Measurements from ENCODE around the gene LRRC8C.

The LRRC8C gene

DNA sequence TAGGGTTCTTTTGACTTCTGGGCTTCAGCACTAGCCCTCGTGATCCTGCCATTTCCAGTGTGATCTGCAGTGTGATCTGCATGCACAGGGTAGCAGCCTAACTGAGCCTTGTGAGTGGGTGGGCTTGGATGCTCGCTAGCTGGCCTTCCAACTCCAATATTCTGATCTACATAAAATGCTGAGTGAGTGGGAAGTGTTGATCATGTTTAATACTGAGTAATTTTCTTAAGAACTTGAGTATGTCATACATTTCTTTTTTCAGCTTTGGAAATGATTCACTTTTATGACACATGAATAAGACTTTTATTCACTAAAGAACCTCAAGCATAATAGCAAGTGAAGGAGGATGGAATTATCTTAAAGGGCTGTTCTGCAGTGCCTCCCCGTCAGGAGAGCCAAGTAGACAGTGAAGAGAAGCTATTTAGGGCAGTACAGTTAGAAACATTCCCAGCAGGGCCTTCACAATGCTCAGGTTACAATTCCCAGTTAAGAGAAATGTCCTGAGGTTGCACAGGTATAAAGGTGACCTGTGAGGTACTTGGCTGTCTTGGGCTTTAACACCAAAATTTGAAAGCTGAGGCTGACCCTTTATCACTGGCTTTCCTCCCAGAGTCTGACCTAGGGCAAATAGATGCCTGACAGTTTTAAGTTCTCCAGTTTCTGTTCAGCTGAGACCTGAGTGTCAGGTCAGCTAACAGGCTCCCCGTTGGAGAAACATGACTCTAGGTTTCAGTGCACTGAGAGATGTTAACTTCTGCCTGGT, 29.1 kb upstream of the LRRC8C start:
- H3K4me3 ChIP-seq = no peak overlapping the region
- DNase-seq (ENCODE audit: low spot score) = no peak
- no peak overlapping the region for H3K27ac ChIP-seq
- TF ChIP-seq, protein P1, sequence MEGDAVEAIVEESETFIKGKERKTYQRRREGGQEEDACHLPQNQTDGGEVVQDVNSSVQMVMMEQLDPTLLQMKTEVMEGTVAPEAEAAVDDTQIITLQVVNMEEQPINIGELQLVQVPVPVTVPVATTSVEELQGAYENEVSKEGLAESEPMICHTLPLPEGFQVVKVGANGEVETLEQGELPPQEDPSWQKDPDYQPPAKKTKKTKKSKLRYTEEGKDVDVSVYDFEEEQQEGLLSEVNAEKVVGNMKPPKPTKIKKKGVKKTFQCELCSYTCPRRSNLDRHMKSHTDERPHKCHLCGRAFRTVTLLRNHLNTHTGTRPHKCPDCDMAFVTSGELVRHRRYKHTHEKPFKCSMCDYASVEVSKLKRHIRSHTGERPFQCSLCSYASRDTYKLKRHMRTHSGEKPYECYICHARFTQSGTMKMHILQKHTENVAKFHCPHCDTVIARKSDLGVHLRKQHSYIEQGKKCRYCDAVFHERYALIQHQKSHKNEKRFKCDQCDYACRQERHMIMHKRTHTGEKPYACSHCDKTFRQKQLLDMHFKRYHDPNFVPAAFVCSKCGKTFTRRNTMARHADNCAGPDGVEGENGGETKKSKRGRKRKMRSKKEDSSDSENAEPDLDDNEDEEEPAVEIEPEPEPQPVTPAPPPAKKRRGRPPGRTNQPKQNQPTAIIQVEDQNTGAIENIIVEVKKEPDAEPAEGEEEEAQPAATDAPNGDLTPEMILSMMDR (IDR thresholded peaks at IDR 0.05) = no peak

DNA sequence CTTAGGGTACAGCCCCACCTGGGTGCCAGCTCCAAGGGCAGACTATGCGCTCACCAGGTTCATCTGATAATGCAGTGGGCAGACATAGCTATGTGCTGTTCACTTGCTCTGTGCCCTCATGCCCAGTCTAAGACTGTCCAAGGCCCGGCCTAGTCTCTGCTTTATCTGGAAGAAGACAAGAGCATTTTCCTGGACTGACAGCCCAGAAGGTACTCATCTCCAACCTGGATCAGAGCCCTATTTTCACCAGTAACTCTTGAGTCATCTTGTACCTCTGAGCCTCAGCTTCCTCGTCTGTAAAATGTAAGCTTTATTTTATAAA, 28.5 kb upstream of the LRRC8C start:
- TF ChIP-seq, protein P1 (IDR thresholded peaks at IDR 0.05) = no peak
- no peak overlapping the region for H3K4me3 ChIP-seq
- no peak for DNase-seq (ENCODE audit: low spot score)
- H3K27ac ChIP-seq = no peak overlapping the region

DNA sequence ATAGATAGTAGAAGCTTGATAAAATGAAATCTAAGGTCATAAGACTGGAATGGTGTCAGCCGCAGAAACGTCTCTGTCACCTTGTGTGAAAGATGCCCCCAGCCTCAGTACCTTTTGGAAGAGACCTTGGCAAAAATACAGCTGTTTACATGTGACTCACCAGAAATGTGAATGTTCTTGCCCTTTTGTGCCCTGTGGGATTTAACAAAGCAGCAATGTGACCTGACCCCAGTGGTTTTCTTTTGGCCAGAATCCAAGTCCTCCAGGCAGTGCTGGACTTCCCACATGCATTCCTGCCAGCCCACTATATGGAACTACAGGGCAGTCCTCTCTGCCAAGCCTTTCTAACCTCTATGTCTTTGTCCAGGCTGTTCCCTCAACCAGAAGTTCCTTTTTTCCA, 27.2 kb upstream of the LRRC8C start:
- no peak for DNase-seq (ENCODE audit: low spot score)
- no peak overlapping the region for H3K27ac ChIP-seq
- TF ChIP-seq, protein P1 (IDR thresholded peaks at IDR 0.05) = no peak
- H3K4me3 ChIP-seq = no peak overlapping the region

DNA sequence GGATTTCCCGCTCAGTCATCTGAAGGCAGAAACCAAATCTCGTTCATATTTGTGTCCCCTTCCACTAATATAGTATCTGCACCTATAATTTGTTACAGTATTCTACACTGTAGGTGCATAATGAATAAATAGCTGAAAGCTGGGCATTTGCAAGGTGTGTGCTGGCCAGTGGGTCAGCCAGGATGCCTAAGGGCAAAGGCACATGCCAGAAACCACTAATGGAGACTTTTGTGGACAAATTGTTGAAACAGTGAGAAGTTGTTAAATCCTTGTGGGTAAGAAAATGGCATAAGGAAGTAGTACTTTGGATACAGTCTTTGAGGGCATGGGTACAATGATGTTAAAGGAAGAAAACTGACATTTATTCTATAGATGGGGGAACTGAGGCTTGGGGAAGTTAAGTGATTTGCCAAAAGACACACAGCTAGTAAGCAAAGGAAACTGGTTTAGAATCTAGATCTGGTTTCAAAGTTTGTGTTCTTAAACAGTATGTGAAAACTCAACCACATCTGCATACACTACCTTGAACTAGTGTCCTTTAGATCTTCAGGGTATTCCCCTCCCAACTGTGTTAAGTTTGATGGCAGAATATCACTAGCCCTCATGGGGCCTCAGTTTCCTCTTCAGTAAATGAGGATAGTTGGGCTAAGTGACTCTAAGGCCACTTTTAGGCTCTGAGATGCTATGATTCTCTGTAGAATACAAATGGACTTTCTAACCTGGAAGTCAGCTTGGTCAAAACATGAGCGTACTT, 26.5 kb upstream of the LRRC8C start:
- no peak overlapping the region for H3K4me3 ChIP-seq
- TF ChIP-seq, protein P1 (IDR thresholded peaks at IDR 0.05) = no peak
- no peak overlapping the region for H3K27ac ChIP-seq
- no peak for DNase-seq (ENCODE audit: low spot score)

DNA sequence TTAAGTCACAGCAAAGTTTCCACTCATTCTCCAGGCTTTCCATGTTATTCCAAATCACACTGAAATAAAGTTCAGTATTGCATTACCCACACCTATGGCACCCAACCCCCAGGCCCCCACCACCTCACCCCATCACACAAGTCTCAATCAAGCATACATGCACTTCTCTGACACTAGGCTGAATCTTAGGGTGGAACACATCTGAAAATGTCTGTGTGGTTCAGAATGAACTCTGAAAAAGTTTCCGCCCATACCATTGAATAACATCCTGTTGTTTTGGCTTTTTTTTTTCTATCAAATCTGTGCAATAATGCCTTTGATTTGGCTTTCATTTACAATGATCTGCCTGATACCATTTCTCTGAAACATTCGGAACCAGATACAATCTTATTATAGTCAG, 25.8 kb upstream of the LRRC8C start:
- no peak overlapping the region for H3K4me3 ChIP-seq
- H3K27ac ChIP-seq = no peak overlapping the region
- DNase-seq (ENCODE audit: low spot score) = no peak
- TF ChIP-seq, protein P1 (IDR thresholded peaks at IDR 0.05) = no peak

DNA sequence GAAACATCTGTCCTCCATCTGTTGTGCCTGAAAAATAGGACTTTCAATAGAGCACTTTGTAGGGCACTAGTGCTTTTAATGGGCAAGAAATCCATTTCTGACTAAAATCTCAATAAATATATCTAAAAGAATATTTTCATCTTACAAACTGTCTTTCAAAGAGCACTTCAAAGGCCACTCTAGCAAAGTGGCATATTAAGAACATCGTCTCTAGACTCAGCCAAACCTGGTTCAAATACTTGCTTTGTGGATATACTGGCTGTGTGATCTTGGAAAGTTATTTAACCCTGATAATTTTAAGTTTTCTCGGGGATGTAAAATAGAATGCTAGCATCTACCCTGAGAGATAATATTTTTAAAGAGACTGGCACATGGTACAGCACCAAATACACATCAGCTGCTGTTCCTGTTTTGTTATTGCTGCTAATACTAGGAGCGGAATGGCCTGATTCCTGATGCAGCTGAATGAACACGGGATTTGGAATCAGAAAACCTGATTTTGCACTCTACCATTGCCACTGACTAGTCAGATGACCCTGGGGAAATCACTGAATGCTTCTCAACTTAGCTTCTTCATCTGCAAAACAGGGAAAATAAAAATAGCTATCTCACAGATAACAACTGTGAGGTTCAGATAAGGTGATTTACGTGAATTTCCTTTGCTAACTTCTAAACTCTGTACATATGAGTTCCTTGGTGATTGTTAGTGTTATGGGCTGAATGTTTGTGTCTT, 25.2 kb upstream of the LRRC8C start:
- H3K27ac ChIP-seq = peak overlapping the region in 1 of 2 donors; percentile 46

More for the DNA sequence above, 25.2 kb upstream of the LRRC8C start:
- DNase-seq (ENCODE audit: low spot score) = no peak
- no peak overlapping the region for H3K4me3 ChIP-seq
- TF ChIP-seq, protein P1 (IDR thresholded peaks at IDR 0.05) = no peak
